Measurements from ENCODE around the gene CADPS2. TPM values are rescaled to one million over a fixed set of nuclear protein-coding genes. Genes with fewer than 3 reads are reported as not detected.

Gene CADPS2
- total RNA-seq, 2 experiments from 2014 or later, result not detected

DNA sequence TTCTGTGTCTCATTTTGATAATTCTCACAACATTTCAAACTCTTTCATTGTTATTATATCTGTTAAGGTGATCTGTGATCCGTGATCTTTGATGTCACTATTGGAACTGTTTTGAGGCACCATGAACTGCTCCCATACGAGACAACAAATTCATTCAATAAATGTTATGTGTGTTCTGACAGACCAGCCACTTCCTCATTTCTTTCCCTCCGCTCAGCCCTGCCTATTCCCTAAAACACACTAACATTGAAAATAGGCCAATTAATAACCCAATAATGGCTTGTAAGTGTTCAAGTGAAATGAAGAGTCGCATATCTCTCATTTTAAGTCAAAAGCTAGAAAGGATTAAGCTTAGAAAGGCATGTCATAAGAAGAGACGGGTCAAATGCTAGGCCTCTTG, 232.6 kb downstream of the CADPS2 start:
- no peak overlapping the region for H3K4me3 ChIP-seq (ENCODE audit: low read length)
- H3K27ac Mint-ChIP-seq, result no peak overlapping the region
- ATAC-seq (ENCODE audit: poor library complexity) (no peak), DNase-seq (no peak)
- no peaks in the 10 kb centered on the region for H3K27me3 Mint-ChIP-seq
- H3K36me3 ChIP-seq (ENCODE audit: insufficient read depth, low read length), result no peaks in the 10 kb centered on the region
- POLR2A ChIA-PET, result no interaction called here
- H3K4me3 Mint-ChIP-seq, result no peak overlapping the region
- no peaks in the 10 kb centered on the region for H3K4me1 ChIP-seq (ENCODE audit: insufficient read depth, low read length)
- H3K36me3 Mint-ChIP-seq (ENCODE audit: low read depth), result no peaks in the 10 kb centered on the region
- no peaks in the 10 kb centered on the region for H3K4me1 Mint-ChIP-seq (ENCODE audit: low read depth)
- peaks cover 2% of the 10 kb centered on the region for H3K9me3 Mint-ChIP-seq
- H3K9me3 ChIP-seq (ENCODE audit: control insufficient read depth in 1 of 2, insufficient read depth in 1 of 2, low read length in 2 of 2), result no peaks in the 10 kb centered on the region
- H3K27me3 ChIP-seq (ENCODE audit: control insufficient read depth in 1 of 2, insufficient read depth in 2 of 2, low read length in 2 of 2), result no peaks in the 10 kb centered on the region
- H3K27ac ChIP-seq (ENCODE audit: low read depth in 1 of 2, low read length in 2 of 2), result no peak overlapping the region
- intact Hi-C loops (cut with DNase I, micrococcal nuclease), result no loop called here
- CTCF ChIA-PET, result no interaction called here
- no peak for TF ChIP-seq CTCF (IDR thresholded peaks at IDR 0.05)

- Histone ChIP-seq H3K27me3 (ENCODE audit: control insufficient read depth in 1 of 2, insufficient read depth in 2 of 2, low read length in 2 of 2) (no peaks in the 10 kb centered on the region), H3K36me3 (ENCODE audit: insufficient read depth, low read length) (no peaks in the 10 kb centered on the region), H3K4me1 (ENCODE audit: insufficient read depth, low read length) (no peaks in the 10 kb centered on the region), H3K4me3 (ENCODE audit: low read length) (no peak overlapping the region), H3K9me3 (ENCODE audit: control insufficient read depth in 1 of 2, insufficient read depth in 1 of 2, low read length in 2 of 2) (no peaks in the 10 kb centered on the region), H3K27ac (ENCODE audit: low read depth in 1 of 2, low read length in 2 of 2) (no peak overlapping the region)
- Mint-ChIP-seq H3K27me3 (no peaks in the 10 kb centered on the region), H3K4me1 (ENCODE audit: low read depth) (no peaks in the 10 kb centered on the region), H3K4me3 (no peak overlapping the region), H3K9me3 (peaks cover 2% of the 10 kb centered on the region), H3K27ac (no peak overlapping the region), H3K36me3 (ENCODE audit: low read depth) (no peaks in the 10 kb centered on the region)
- ATAC-seq (ENCODE audit: poor library complexity) (no peak), DNase-seq (no peak)
- no peak for TF ChIP-seq CTCF (IDR thresholded peaks at IDR 0.05)
- POLR2A ChIA-PET, result no interaction called here
- CTCF ChIA-PET, result no interaction called here
- intact Hi-C loops (cut with DNase I, micrococcal nuclease), result no loop called here
Observed at GRCh38 chr7:122652876-122653275, 233.4 kb downstream of the CADPS2 start.

DNA sequence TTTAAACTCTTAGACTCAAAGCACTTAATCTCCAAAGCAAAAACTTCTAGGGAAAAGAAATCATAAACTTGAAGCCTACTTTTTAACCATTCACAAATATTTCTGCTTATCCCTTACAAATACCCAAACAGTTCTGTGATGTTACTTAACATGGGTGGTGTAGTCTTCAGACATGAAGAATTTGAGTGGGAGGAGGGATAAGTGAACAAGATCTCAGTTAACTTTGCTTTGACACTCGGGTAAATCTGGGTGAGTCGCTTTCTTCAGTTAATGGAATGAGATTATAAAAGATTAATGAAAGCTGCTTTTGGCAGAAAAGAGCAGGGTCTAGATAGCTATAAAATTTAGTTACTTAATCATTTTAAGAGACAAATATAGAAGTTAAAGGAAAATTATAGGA, 234.8 kb downstream of the CADPS2 start:
- H3K27ac Mint-ChIP-seq, result no peak overlapping the region
- no peak for ATAC-seq (ENCODE audit: poor library complexity)

More for the DNA sequence above, 234.8 kb downstream of the CADPS2 start:
- TF ChIP-seq CTCF (IDR thresholded peaks at IDR 0.05), result no peak
- no peak for DNase-seq
- no peaks in the 10 kb centered on the region for H3K36me3 ChIP-seq (ENCODE audit: insufficient read depth, low read length)
- H3K36me3 Mint-ChIP-seq (ENCODE audit: low read depth), result no peaks in the 10 kb centered on the region
- no peak overlapping the region for H3K4me3 Mint-ChIP-seq
- no peaks in the 10 kb centered on the region for H3K9me3 ChIP-seq (ENCODE audit: control insufficient read depth in 1 of 2, insufficient read depth in 1 of 2, low read length in 2 of 2)
- H3K9me3 Mint-ChIP-seq, result peaks cover 4% of the 10 kb centered on the region
- intact Hi-C loops (cut with DNase I, micrococcal nuclease), result no loop called here
- no peaks in the 10 kb centered on the region for H3K4me1 Mint-ChIP-seq (ENCODE audit: low read depth)
- ChIA-PET CTCF (no interaction called here), POLR2A (no interaction called here)
- no peaks in the 10 kb centered on the region for H3K27me3 Mint-ChIP-seq
- no peaks in the 10 kb centered on the region for H3K4me1 ChIP-seq (ENCODE audit: insufficient read depth, low read length)
- no peak overlapping the region for H3K4me3 ChIP-seq (ENCODE audit: low read length)
- no peaks in the 10 kb centered on the region for H3K27me3 ChIP-seq (ENCODE audit: control insufficient read depth in 1 of 2, insufficient read depth in 2 of 2, low read length in 2 of 2)
- H3K27ac ChIP-seq (ENCODE audit: low read depth in 1 of 2, low read length in 2 of 2), result no peak overlapping the region

Measured in CD4-positive, alpha-beta T cell (primary cell).